Measurements from ENCODE around the gene IGSF3.

IGSF3 gene

GRCh38 chr1:116553386-116554115 lies 114.0 kb downstream of the IGSF3 start:
- no peak for DNase-seq

- no peak for DNase-seq
Observed at GRCh38 chr1:116546354-116546977, 121.1 kb downstream of the IGSF3 start.

- DNase-seq = no peak
Observed at GRCh38 chr1:116545359-116545705, 122.2 kb downstream of the IGSF3 start.

GRCh38 chr1:116544588-116545358 lies 122.8 kb downstream of the IGSF3 start:
- DNase-seq = peak; percentile 39

GRCh38 chr1:116540088-116540487 lies 127.4 kb downstream of the IGSF3 start:
- no peak for DNase-seq

- peak; percentile 49 for DNase-seq
Observed at GRCh38 chr1:116538544-116538943, 129.0 kb downstream of the IGSF3 start.

GRCh38 chr1:116537898-116538297 lies 129.6 kb downstream of the IGSF3 start:
- no peak for DNase-seq

GRCh38 chr1:116537040-116537831 lies 130.3 kb downstream of the IGSF3 start:
- no peak for DNase-seq

- DNase-seq = no peak
Observed at GRCh38 chr1:116534014-116534739, 133.4 kb downstream of the IGSF3 start.

GRCh38 chr1:116533429-116533820 lies 134.1 kb downstream of the IGSF3 start:
- DNase-seq = no peak

GRCh38 chr1:116532671-116533428 lies 134.7 kb downstream of the IGSF3 start:
- DNase-seq = no peak

GRCh38 chr1:116531917-116532316 lies 135.6 kb downstream of the IGSF3 start:
- DNase-seq = no peak

GRCh38 chr1:116529681-116530080 lies 137.9 kb downstream of the IGSF3 start:
- no peak for DNase-seq

- DNase-seq = no peak
Observed at GRCh38 chr1:116529199-116529631, 138.3 kb downstream of the IGSF3 start.

GRCh38 chr1:116528329-116529083 lies 139.0 kb downstream of the IGSF3 start:
- no peak for DNase-seq

- no peak for DNase-seq
Observed at GRCh38 chr1:116525440-116525839, 142.1 kb downstream of the IGSF3 start.
